ENCODE measurements around the gene ESAM. TPM values are rescaled to one million over a fixed set of nuclear protein-coding genes. Genes with fewer than 3 reads are reported as not detected.

The ESAM gene, protein sequence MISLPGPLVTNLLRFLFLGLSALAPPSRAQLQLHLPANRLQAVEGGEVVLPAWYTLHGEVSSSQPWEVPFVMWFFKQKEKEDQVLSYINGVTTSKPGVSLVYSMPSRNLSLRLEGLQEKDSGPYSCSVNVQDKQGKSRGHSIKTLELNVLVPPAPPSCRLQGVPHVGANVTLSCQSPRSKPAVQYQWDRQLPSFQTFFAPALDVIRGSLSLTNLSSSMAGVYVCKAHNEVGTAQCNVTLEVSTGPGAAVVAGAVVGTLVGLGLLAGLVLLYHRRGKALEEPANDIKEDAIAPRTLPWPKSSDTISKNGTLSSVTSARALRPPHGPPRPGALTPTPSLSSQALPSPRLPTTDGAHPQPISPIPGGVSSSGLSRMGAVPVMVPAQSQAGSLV
- polyA plus RNA-seq: 10 to 100 TPM in 2 of 4 donors, 1 to 10 TPM in 1, under 1 TPM in 1; 0.67 to 38.3 (median 6.9) TPM
- long read RNA-seq, donor 1, transcript ESAM-201 (7 exons, 1,826 nt): major isoform, 6 of 6 reads
- long read RNA-seq, donor 1, partial matches to known transcripts: 0 of 6 reads
- long read RNA-seq, donor 1, other reads (novel, unspliced or antisense): 0 of 6 reads
- long read RNA-seq, donor 2: 0 reads
- long read RNA-seq, donor 3, partial matches to known transcripts: 0 of 3 reads
- long read RNA-seq, donor 3, other reads (novel, unspliced or antisense): 0 of 3 reads
- long read RNA-seq, donor 4: 0 reads
- long read RNA-seq, donor 5: 0 reads
- long read RNA-seq, donor 6, partial matches to known transcripts: 0 of 3 reads
- long read RNA-seq, donor 6, other reads (novel, unspliced or antisense): 0 of 3 reads
- long read RNA-seq, donor 7: 0 reads
- long read RNA-seq, donor 8, partial matches to known transcripts: 0 of 4 reads
- long read RNA-seq, donor 8, other reads (novel, unspliced or antisense): 0 of 4 reads
- long read RNA-seq, donor 9: 0 reads
- long read RNA-seq, donor 10, partial matches to known transcripts: 5 of 7 reads
- long read RNA-seq, donor 10, other reads (novel, unspliced or antisense): 0 of 7 reads

DNA sequence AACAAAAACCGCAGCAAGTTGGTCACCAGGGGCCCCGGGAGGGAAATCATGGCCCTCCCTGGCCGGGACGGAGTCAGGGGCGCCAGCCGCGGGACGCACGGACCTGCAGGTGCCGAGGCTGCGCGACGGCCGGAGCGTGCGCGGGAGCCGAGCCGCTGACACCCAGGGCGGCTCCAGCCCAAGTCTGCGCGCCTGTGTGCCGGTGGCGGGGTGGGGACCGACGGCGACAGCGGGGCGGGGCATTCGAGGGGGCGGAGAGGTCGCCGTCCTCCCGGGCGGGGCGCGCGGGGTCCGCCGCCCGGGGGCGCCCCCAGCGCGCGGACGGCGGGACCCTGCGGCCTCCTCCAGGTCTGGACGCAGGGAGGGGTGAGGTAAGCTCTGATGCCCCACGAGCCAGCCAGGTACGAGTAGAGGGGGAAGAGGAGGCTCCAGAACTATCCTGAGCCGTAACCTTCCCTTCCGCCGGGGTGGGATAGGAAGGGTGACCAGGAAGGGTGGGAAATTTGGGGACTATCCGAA is at the start of gene ESAM:
ESAM (minus strand) TSS at position 186 of the 519 bp plus-strand sequence; CDS start at position 50, 136 bp downstream.
- WGBS, 3 donors: 1% methylated on average over 24 to 55 of the region's 55 CpGs
- Histone ChIP-seq H3K4me1 (ENCODE audit: control insufficient read depth in 3 of 3, insufficient read depth in 2 of 3, low read depth in 1 of 3, low read length in 2 of 3) (peaks cover 0 to 40% (median 4%) of the 10 kb centered on the region in 3 donors), H3K4me3 (ENCODE audit: low read depth in 1 of 3, low read length in 3 of 3) (peak within 1 kb of the TSS; percentile 49 to 60 (median 55)), H3K36me3 (ENCODE audit: control insufficient read depth in 3 of 3, insufficient read depth in 2 of 3, low read depth in 1 of 3, low read length in 3 of 3) (peaks cover 0 to 6% (median 0%) of the 10 kb centered on the region in 3 donors), H3K27ac (ENCODE audit: low read depth in 1 of 3, low read length in 2 of 3) (peak within 1 kb of the TSS in 2 of 3 donors; percentile 35 to 57), H3K27me3 (ENCODE audit: control insufficient read depth in 3 of 3, insufficient read depth in 3 of 3, low read length in 3 of 3) (peaks cover 0 to 58% (median 15%) of the 10 kb centered on the region in 3 donors), H3K9me3 (ENCODE audit: control insufficient read depth in 2 of 2, insufficient read depth in 1 of 2, low read depth in 1 of 2, low read length in 1 of 2) (peaks cover 0 to 6% of the 10 kb centered on the region in 2 donors)
- DNase-seq (peak; percentile 61 to 73), FAIRE-seq (no peak)

DNA sequence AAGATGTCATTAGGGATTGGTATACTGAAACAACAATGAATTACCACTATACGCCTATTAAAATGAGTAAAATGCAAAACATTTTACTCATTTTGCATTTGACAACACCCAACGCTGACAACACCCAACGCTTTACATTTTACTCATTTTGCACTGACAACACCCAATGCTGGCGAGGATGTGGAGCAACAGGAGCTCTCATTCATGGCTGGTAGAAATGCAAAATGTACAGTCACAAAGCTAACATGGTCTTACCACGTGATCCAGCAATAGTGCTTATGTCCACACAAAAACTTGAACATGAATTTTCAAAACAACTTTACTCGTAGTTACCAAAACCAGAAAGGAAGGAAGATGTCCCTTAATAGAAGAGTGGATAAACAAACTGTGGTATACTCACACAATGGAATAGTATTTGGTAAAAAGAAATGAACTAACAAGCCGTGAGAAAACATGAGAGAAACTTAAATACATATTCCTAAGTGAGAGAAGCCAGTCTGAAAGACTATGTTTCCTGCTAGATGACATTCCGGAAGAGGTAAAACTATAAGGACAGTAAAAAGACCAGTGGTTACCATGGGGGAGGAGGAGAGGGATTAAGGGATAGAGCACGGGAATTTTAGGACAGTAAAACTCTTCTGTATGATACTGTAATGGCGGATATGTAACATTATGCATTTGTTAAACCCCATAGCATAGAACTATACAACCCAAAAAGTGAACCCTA is 49.5 kb upstream of the ESAM start:
- H3K27me3 ChIP-seq (ENCODE audit: control insufficient read depth in 3 of 3, insufficient read depth in 3 of 3, low read length in 3 of 3): peaks cover 0 to 9% (median 0%) of the 10 kb centered on the region in 3 donors
- no peak for FAIRE-seq
- 82 to 85% (median 84%) methylated on average over 10 of the region's 10 CpGs for WGBS, 3 donors
- no peaks in the 10 kb centered on the region for H3K4me1 ChIP-seq (ENCODE audit: control insufficient read depth in 3 of 3, insufficient read depth in 2 of 3, low read depth in 1 of 3, low read length in 2 of 3)
- no peak overlapping the region for H3K4me3 ChIP-seq (ENCODE audit: low read depth in 1 of 3, low read length in 3 of 3)
- no peaks in the 10 kb centered on the region for H3K9me3 ChIP-seq (ENCODE audit: control insufficient read depth in 2 of 2, insufficient read depth in 1 of 2, low read depth in 1 of 2, low read length in 1 of 2)
- no peak for DNase-seq
- peaks cover 0 to 1% (median 0%) of the 10 kb centered on the region in 3 donors for H3K36me3 ChIP-seq (ENCODE audit: control insufficient read depth in 3 of 3, insufficient read depth in 2 of 3, low read depth in 1 of 3, low read length in 3 of 3)
- no peak overlapping the region for H3K27ac ChIP-seq (ENCODE audit: low read depth in 1 of 3, low read length in 2 of 3)

DNA sequence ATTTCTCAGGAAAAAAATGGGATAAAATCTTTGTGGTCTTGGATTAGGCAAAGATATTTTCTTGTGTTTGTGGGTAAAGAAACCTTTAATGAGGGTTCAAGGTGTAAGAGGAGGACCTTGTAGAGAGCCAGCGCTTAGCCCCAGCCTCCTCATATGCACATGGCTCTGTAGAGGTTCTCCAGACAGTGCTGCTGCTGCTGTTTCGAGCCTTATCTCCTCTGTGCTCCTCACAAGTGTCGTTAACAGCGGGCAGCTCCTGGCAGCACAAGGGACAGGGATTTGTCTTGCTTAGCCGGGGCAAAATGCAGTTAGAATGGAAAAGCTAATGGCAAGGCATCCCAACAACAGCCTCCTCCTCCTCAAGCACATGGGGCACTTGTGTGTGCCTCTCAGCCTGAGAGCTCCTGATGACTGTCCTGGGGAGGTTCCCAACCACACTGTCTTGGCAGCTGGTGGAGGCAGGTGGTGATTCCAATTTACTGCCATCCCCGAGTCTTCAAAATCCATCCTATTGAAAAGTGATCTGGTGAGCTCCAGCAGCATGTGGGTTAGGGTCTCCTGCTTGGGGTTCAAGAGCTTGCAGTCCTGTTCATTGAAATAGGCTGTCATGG is 45.7 kb upstream of the ESAM start:
- Histone ChIP-seq H3K36me3 (ENCODE audit: control insufficient read depth in 3 of 3, insufficient read depth in 2 of 3, low read depth in 1 of 3, low read length in 3 of 3) (peaks cover 0 to 3% (median 1%) of the 10 kb centered on the region in 3 donors), H3K27me3 (ENCODE audit: control insufficient read depth in 3 of 3, insufficient read depth in 3 of 3, low read length in 3 of 3) (peaks cover 0 to 4% (median 0%) of the 10 kb centered on the region in 3 donors), H3K4me1 (ENCODE audit: control insufficient read depth in 3 of 3, insufficient read depth in 2 of 3, low read depth in 1 of 3, low read length in 2 of 3) (no peaks in the 10 kb centered on the region), H3K4me3 (ENCODE audit: low read depth in 1 of 3, low read length in 3 of 3) (no peak overlapping the region), H3K9me3 (ENCODE audit: control insufficient read depth in 2 of 2, insufficient read depth in 1 of 2, low read depth in 1 of 2, low read length in 1 of 2) (no peaks in the 10 kb centered on the region), H3K27ac (ENCODE audit: low read depth in 1 of 3, low read length in 2 of 3) (no peak overlapping the region)
- WGBS, 3 donors: 82 to 89% (median 86%) methylated on average over 6 of the region's 6 CpGs
- FAIRE-seq (no peak), DNase-seq (no peak)

DNA sequence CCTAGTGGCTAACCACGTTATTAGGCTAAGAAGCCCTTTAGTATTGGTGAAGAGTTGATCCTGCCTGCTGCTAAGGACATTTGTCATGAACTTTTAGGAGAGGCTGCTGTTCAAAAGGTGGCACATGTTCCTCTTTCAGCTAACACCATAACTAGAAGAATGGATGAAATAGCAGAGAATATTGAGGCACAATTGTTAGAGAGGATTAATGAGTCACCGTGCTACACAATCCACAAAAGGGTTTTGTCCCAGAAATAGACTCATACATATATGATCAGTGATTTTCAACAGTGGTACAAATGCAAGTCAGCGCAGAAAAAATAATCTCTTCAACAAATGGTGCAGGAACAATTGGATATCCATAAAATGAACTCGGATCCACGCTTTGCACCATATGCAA is 45.1 kb upstream of the ESAM start:
- H3K27ac ChIP-seq (ENCODE audit: low read depth in 1 of 3, low read length in 2 of 3): no peak overlapping the region
- DNase-seq: no peak
- H3K9me3 ChIP-seq (ENCODE audit: control insufficient read depth in 2 of 2, insufficient read depth in 1 of 2, low read depth in 1 of 2, low read length in 1 of 2): no peaks in the 10 kb centered on the region
- no peak overlapping the region for H3K4me3 ChIP-seq (ENCODE audit: low read depth in 1 of 3, low read length in 3 of 3)
- 96 to 97% (median 96%) methylated on average over 5 of the region's 5 CpGs for WGBS, 3 donors
- H3K4me1 ChIP-seq (ENCODE audit: control insufficient read depth in 3 of 3, insufficient read depth in 2 of 3, low read depth in 1 of 3, low read length in 2 of 3): no peaks in the 10 kb centered on the region
- FAIRE-seq: no peak
- peaks cover 0 to 3% (median 1%) of the 10 kb centered on the region in 3 donors for H3K36me3 ChIP-seq (ENCODE audit: control insufficient read depth in 3 of 3, insufficient read depth in 2 of 3, low read depth in 1 of 3, low read length in 3 of 3)
- H3K27me3 ChIP-seq (ENCODE audit: control insufficient read depth in 3 of 3, insufficient read depth in 3 of 3, low read length in 3 of 3): no peaks in the 10 kb centered on the region

DNA sequence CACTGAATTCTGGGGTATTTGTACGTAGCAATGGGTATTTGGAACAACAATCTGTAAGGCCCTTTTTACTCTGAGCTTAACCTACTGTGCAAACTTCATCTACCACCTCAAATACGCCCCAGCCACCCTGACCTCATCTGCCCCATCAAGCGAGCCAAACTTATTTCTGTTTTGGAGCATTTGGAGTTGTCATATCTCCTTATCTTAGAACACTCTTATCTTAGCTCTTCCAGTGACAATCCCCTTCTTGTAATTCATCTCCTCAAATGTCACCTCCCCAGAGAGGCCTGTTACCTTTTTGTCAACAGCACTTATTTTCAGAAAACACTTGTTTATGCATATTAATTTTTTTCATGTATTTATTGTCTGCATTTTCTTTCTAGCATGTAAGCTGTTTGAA is 42.8 kb upstream of the ESAM start:
- Histone ChIP-seq H3K27ac (ENCODE audit: low read depth in 1 of 3, low read length in 2 of 3) (no peak overlapping the region), H3K4me3 (ENCODE audit: low read depth in 1 of 3, low read length in 3 of 3) (no peak overlapping the region), H3K4me1 (ENCODE audit: control insufficient read depth in 3 of 3, insufficient read depth in 2 of 3, low read depth in 1 of 3, low read length in 2 of 3) (peaks cover 0 to 4% (median 3%) of the 10 kb centered on the region in 3 donors), H3K27me3 (ENCODE audit: control insufficient read depth in 3 of 3, insufficient read depth in 3 of 3, low read length in 3 of 3) (no peaks in the 10 kb centered on the region), H3K9me3 (ENCODE audit: control insufficient read depth in 2 of 2, insufficient read depth in 1 of 2, low read depth in 1 of 2, low read length in 1 of 2) (no peaks in the 10 kb centered on the region), H3K36me3 (ENCODE audit: control insufficient read depth in 3 of 3, insufficient read depth in 2 of 3, low read depth in 1 of 3, low read length in 3 of 3) (peaks cover 0 to 3% (median 1%) of the 10 kb centered on the region in 3 donors)
- FAIRE-seq: no peak
- 85 to 96% (median 92%) methylated on average over 3 of the region's 3 CpGs for WGBS, 3 donors
- DNase-seq: no peak

DNA sequence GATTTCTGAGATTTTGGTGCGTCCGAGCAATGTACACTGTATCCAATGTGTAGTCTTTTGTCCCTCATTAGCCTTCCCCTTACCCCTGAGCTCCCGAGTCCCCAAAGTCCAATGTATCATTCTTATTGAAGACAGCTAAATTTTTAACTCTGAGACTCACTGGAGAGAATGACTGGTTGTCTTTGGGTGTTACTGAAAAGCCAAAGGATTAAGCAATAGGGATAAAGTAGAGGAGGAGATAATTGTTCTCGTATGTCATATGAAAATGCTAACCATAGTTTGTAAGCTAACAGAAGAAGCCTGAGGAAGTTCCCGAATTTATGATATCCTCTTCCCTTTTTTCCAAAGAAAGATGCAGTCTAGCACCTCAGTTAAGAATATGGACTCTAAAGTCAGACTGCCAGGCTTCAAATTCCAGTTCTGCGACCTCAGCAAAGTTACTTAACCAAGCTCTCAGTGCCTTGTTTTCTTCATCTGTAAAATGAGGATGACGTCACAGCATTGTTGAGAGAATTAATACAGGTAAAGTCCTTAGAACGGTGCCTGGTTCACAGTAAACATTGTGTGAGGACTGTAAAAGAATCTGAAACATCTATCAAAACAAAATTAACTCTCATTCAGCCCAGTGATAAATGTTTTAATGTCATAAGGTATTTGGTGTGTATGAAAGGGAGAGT is 39.7 kb upstream of the ESAM start:
- WGBS, 3 donors: 75 to 77% (median 76%) methylated on average over 8 of the region's 8 CpGs
- Histone ChIP-seq H3K4me3 (ENCODE audit: low read depth in 1 of 3, low read length in 3 of 3) (no peak overlapping the region), H3K27me3 (ENCODE audit: control insufficient read depth in 3 of 3, insufficient read depth in 3 of 3, low read length in 3 of 3) (no peaks in the 10 kb centered on the region), H3K27ac (ENCODE audit: low read depth in 1 of 3, low read length in 2 of 3) (no peak overlapping the region), H3K36me3 (ENCODE audit: control insufficient read depth in 3 of 3, insufficient read depth in 2 of 3, low read depth in 1 of 3, low read length in 3 of 3) (peaks cover 0 to 3% (median 0%) of the 10 kb centered on the region in 3 donors), H3K4me1 (ENCODE audit: control insufficient read depth in 3 of 3, insufficient read depth in 2 of 3, low read depth in 1 of 3, low read length in 2 of 3) (peaks cover 0 to 8% (median 6%) of the 10 kb centered on the region in 3 donors), H3K9me3 (ENCODE audit: control insufficient read depth in 2 of 2, insufficient read depth in 1 of 2, low read depth in 1 of 2, low read length in 1 of 2) (no peaks in the 10 kb centered on the region)
- no peak for FAIRE-seq
- no peak for DNase-seq

DNA sequence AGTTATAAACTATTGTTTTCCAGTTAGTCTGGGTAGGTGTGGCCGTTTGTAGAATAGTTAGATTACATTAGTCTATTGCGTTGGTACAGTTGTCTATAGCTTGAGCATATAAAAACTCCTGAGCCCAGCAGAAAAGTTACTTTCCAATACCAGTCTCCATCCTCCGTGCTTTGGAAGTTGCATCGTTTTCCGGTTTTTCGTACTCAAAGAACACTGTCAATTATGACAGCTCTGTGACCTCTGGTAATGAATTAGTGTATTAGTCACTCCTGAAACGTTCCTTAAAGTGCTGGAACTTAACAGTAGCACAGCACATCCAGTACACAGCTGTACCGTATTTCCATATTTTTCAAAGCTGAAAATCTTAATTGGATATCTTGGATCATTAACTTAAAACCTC is 38.9 kb upstream of the ESAM start:
- no peak for FAIRE-seq
- Histone ChIP-seq H3K4me1 (ENCODE audit: control insufficient read depth in 3 of 3, insufficient read depth in 2 of 3, low read depth in 1 of 3, low read length in 2 of 3) (peaks cover 0 to 8% (median 6%) of the 10 kb centered on the region in 3 donors), H3K36me3 (ENCODE audit: control insufficient read depth in 3 of 3, insufficient read depth in 2 of 3, low read depth in 1 of 3, low read length in 3 of 3) (peaks cover 0 to 3% (median 0%) of the 10 kb centered on the region in 3 donors), H3K9me3 (ENCODE audit: control insufficient read depth in 2 of 2, insufficient read depth in 1 of 2, low read depth in 1 of 2, low read length in 1 of 2) (no peaks in the 10 kb centered on the region), H3K27ac (ENCODE audit: low read depth in 1 of 3, low read length in 2 of 3) (peak overlapping the region; percentile 93 to 100 (median 98)), H3K27me3 (ENCODE audit: control insufficient read depth in 3 of 3, insufficient read depth in 3 of 3, low read length in 3 of 3) (no peaks in the 10 kb centered on the region), H3K4me3 (ENCODE audit: low read depth in 1 of 3, low read length in 3 of 3) (peak overlapping the region in 2 of 3 donors; percentile 88 to 99)
- WGBS, 3 donors: 3 to 6% (median 5%) methylated on average over 8 of the region's 8 CpGs
- peak in 1 of 2 donors; percentile 49 for DNase-seq

All from small intestine (tissue), 16 donors.